IMR-90 (cell line): ENCODE results near the gene LDLRAD4. TPM values are rescaled to one million over a fixed set of nuclear protein-coding genes. Genes with fewer than 3 reads are reported as not detected.

Experiments
- ATAC-seq: fragments of 200-7000 bp; cut with Tn5 transposase; 2 replicates; pipeline ENCODE4 v1.9.1; 2020; ENCODE audit warnings: low read depth, mild to moderate bottlenecking, moderate library complexity
- BruUV-seq: library from RNA; stranded (reverse); fragments of 400-500 nt; replicated peaks from 2 replicates; lab custom pipeline; 2021; lab: Mats Ljungman, UMichigan
- CTCF ChIA-PET: fragments of 300-600 bp; formaldehyde crosslinking; extraction: SDS; loops from one replicate; lab custom pipeline; 2021; ENCODE audit warnings: antibody characterized with exemption; lab: Yijun Ruan, JAX
- POLR2A ChIA-PET: fragments of 300-600 bp; sonication (Branson Sonifier 250); formaldehyde crosslinking; loops from one replicate; lab custom pipeline; 2022; ENCODE audit warnings: antibody characterized with exemption; ENCODE audit not compliant: unreplicated experiment; lab: Charles Lee
- DNase-seq: peaks from one replicate; pipeline ENCODE4 v3.0.0; 2013
- H2AFZ ChIP-seq: replicated peaks from 2 replicates; pipeline ENCODE3; 2013; ENCODE audit warnings: low read length, mild to moderate bottlenecking; ENCODE audit not compliant: poor library complexity
- H2AK5ac ChIP-seq: 2 replicates; pipeline ENCODE4 v1.6.1; 2013; ENCODE audit warnings: low read depth, low read length, inconsistent platforms
- H2AK9ac ChIP-seq: replicated peaks from 2 replicates; pipeline ENCODE3; 2013; ENCODE audit warnings: mild to moderate bottlenecking, low read depth, low read length, moderate library complexity; ENCODE audit not compliant: poor library complexity
- H2BK120ac ChIP-seq: 2 replicates; pipeline ENCODE4 v1.6.1; 2013; ENCODE audit warnings: low read depth, low read length, inconsistent platforms
- H2BK15ac ChIP-seq: 3 replicates; pipeline ENCODE4 v1.6.1; 2013; ENCODE audit warnings: low read depth, low read length, inconsistent platforms
- H2BK20ac ChIP-seq: 2 replicates; pipeline ENCODE4 v1.6.1; 2013; ENCODE audit warnings: low read depth, mild to moderate bottlenecking, inconsistent platforms, low read length, moderate library complexity
- H2BK5ac ChIP-seq: 2 replicates; pipeline ENCODE4 v1.6.1; 2013; ENCODE audit warnings: mild to moderate bottlenecking, low read depth, low read length, inconsistent platforms; ENCODE audit not compliant: poor library complexity, severe bottlenecking
- H3K14ac ChIP-seq: replicated peaks from 2 replicates; pipeline ENCODE4 v1.6.1; 2013; ENCODE audit warnings: low read depth, low read length, inconsistent platforms
- H3K18ac ChIP-seq: 2 replicates; pipeline ENCODE4 v1.6.1; 2013; ENCODE audit warnings: low read depth, low read length, control low read depth
- H3K23ac ChIP-seq: 2 replicates; pipeline ENCODE4 v1.6.1; 2013; ENCODE audit warnings: low read depth, low read length, inconsistent platforms
- H3K27ac ChIP-seq: 2 replicates; pipeline ENCODE4 v1.5.1; 2013; ENCODE audit warnings: mild to moderate bottlenecking, control low read depth, low read length; ENCODE audit not compliant: insufficient read depth
- H3K27me3 ChIP-seq: 2 replicates; pipeline ENCODE4 v1.6.1; 2013; ENCODE audit warnings: low read length; ENCODE audit not compliant: control insufficient read depth, insufficient read depth
- H3K36me3 ChIP-seq: 2 replicates; pipeline ENCODE4 v1.6.1; 2013; ENCODE audit warnings: low read length, mixed read lengths; ENCODE audit not compliant: control insufficient read depth, insufficient read depth
- H3K4ac ChIP-seq: 2 replicates; pipeline ENCODE4 v1.6.1; 2013; ENCODE audit warnings: low read depth, low read length, inconsistent platforms
- H3K4me1 ChIP-seq: 2 replicates; pipeline ENCODE4 v1.6.1; 2013; ENCODE audit warnings: low read length, mixed read lengths; ENCODE audit not compliant: control insufficient read depth, insufficient read depth
- H3K4me2 ChIP-seq: 2 replicates; pipeline ENCODE4 v1.6.1; 2013; ENCODE audit warnings: low read depth, mild to moderate bottlenecking, control low read depth, low read length, moderate library complexity
- H3K4me3 ChIP-seq: 2 replicates; pipeline ENCODE4 v1.5.1; 2013; ENCODE audit warnings: low read depth, mild to moderate bottlenecking, control low read depth, low read length, moderate library complexity; ENCODE audit not compliant: insufficient read depth
- H3K56ac ChIP-seq: 2 replicates; pipeline ENCODE4 v1.6.1; 2013; ENCODE audit warnings: low read length, inconsistent platforms; ENCODE audit not compliant: insufficient read depth; ENCODE audit errors: extremely low read depth
- H3K79me1 ChIP-seq, 2 experiments: 2 replicates each; pipeline ENCODE4 v1.6.1; 2013; ENCODE audit warnings: low read length in 2 of 2, inconsistent platforms in 1 of 2, low read depth in 1 of 2
- H3K9ac ChIP-seq: 2 replicates; pipeline ENCODE4 v1.6.1; 2013; ENCODE audit warnings: low read depth, low read length, control low read depth
- H3K9me1 ChIP-seq: 2 replicates; pipeline ENCODE4 v1.6.1; 2013; ENCODE audit warnings: low read length, inconsistent platforms; ENCODE audit not compliant: insufficient read depth
- H3K9me3 ChIP-seq: 2 replicates; pipeline ENCODE4 v1.6.1; 2013; ENCODE audit warnings: low read length; ENCODE audit not compliant: control insufficient read depth, insufficient read depth
- H4K20me1 ChIP-seq: 2 replicates; pipeline ENCODE4 v1.6.1; 2013; ENCODE audit warnings: low read length, inconsistent platforms; ENCODE audit not compliant: insufficient read depth
- H4K5ac ChIP-seq: 2 replicates; pipeline ENCODE4 v1.6.1; 2013; ENCODE audit warnings: mild to moderate bottlenecking, low read depth, low read length, control low read depth
- H4K8ac ChIP-seq, 2 experiments: 2 replicates each; pipeline ENCODE4 v1.6.1; 2013; ENCODE audit warnings: low read depth in 2 of 2, low read length in 2 of 2, control low read depth in 1 of 2, inconsistent platforms in 1 of 2
- H4K91ac ChIP-seq: 2 replicates; pipeline ENCODE4 v1.6.1; 2013; ENCODE audit warnings: low read depth, low read length, inconsistent platforms; ENCODE audit not compliant: insufficient read depth
- BHLHE40 ChIP-seq: fragments of 150-350 bp; IDR thresholded peaks from 2 replicates; pipeline ENCODE4 v1.6.1; 2016; ENCODE audit warnings: mild to moderate bottlenecking, low read depth, low read length
- CEBPB ChIP-seq: IDR thresholded peaks from 2 replicates; pipeline ENCODE4 v1.6.1; 2012; ENCODE audit warnings: low read depth, low read length, improper control_type of control experiment
- CHD1 ChIP-seq: IDR thresholded peaks from 2 replicates; pipeline ENCODE4 v1.6.1; 2012; ENCODE audit warnings: low read depth, low read length, improper control_type of control experiment
- CTCF ChIP-seq: conservative IDR thresholded peaks from 2 replicates; pipeline ENCODE4 v1.5.1; 2012; ENCODE audit warnings: mild to moderate bottlenecking, low read depth, low read length, improper control_type of control experiment
- ELK1 ChIP-seq: fragments of 150-350 bp; IDR thresholded peaks from 2 replicates; pipeline ENCODE4 v1.6.1; 2016; ENCODE audit warnings: low read depth, mild to moderate bottlenecking, low read length, moderate library complexity, borderline replicate concordance
- FOS ChIP-seq: fragments of 150-350 bp; IDR thresholded peaks from 2 replicates; pipeline ENCODE4 v1.6.1; 2016; ENCODE audit warnings: low read depth, low read length
- MAFK ChIP-seq: IDR thresholded peaks from 2 replicates; pipeline ENCODE4 v1.6.1; 2012; ENCODE audit warnings: low read depth, low read length, improper control_type of control experiment
- MXI1 ChIP-seq: IDR thresholded peaks from 2 replicates; pipeline ENCODE4 v1.6.1; 2012; ENCODE audit warnings: low read depth, mild to moderate bottlenecking, low read length, moderate library complexity, borderline replicate concordance
- NFE2L2 ChIP-seq: fragments of 150-350 bp; IDR thresholded peaks from 2 replicates; pipeline ENCODE4 v1.6.1; 2016; ENCODE audit warnings: low read depth, mild to moderate bottlenecking, low read length
- POLR2A ChIP-seq: IDR thresholded peaks from 2 replicates; pipeline ENCODE4 v1.6.1; 2012; ENCODE audit warnings: mild to moderate bottlenecking, low read depth, low read length
- RAD21 ChIP-seq: IDR thresholded peaks from 2 replicates; pipeline ENCODE4 v1.6.1; 2012; ENCODE audit warnings: low read length, improper control_type of control experiment
- RCOR1 ChIP-seq: IDR thresholded peaks from 2 replicates; pipeline ENCODE4 v1.6.1; 2012; ENCODE audit warnings: mild to moderate bottlenecking, low read length, improper control_type of control experiment; ENCODE audit not compliant: insufficient replicate concordance
- RFX5 ChIP-seq: IDR thresholded peaks from 2 replicates; pipeline ENCODE4 v1.8.0; 2012; ENCODE audit warnings: low read depth, mild to moderate bottlenecking, low read length, moderate library complexity
- SMC3 ChIP-seq: fragments of 150-350 bp; IDR thresholded peaks from 2 replicates; pipeline ENCODE4 v1.6.1; 2016; ENCODE audit warnings: low read depth, mild to moderate bottlenecking, antibody characterized with exemption, low read length, moderate library complexity
- USF2 ChIP-seq: fragments of 150-350 bp; IDR thresholded peaks from 2 replicates; pipeline ENCODE4 v1.6.1; 2017; ENCODE audit warnings: mild to moderate bottlenecking, antibody characterized with exemption, low read length, low read depth
- WGBS, 2 experiments: methylation state at CpG; one replicate each; pipeline versions ENCODE4 v1.1.5 to v1.1.7; 2013; ENCODE audit warnings: missing lambda C conversion rate in 2 of 2; ENCODE audit not compliant: insufficient read length in 1 of 2; ENCODE audit errors: extremely low coverage in 2 of 2; 5-methylcytosine and 5-hydroxymethylcytosine counted together
- dilution Hi-C: fragments of 300-500 bp; cut with HindIII; formaldehyde crosslinking; loops from one replicate; pipeline ENCODE4 v1.14.3; 2018; ENCODE audit warnings: low sequenced_read_pairs; ENCODE audit not compliant: unreplicated experiment
- in situ Hi-C: fragments of 300-500 bp; cut with MboI; formaldehyde crosslinking; loops from 3 replicates; pipeline ENCODE4 v1.14.3; 2019; ENCODE audit warnings: low sequenced_read_pairs, inconsistent platforms, mixed read lengths
- intact Hi-C: fragments of 100-400 bp; cut with micrococcal nuclease; formaldehyde crosslinking; loops from 2 replicates; pipeline ENCODE4 v1.10.0; 2022
- polyA plus RNA-seq, 3 experiments: library from polyadenylated mRNA; depleted of rRNA; stranded (reverse); fragments of >200 nt; gene quantifications; 2 replicates each; pipeline ENCODE4 v1.2.3, GENCODE V29; 2012; ENCODE audit warnings: low replicate concordance in 1 of 3
- total RNA-seq: library from RNA; depleted of rRNA; stranded (reverse); fragments of >200 nt; gene quantifications from 2 replicates; pipeline ENCODE4 v1.2.3, GENCODE V29; 2012

LDLRAD4 gene
- total and polyA plus RNA-seq, 2 of the 4 experiments (the other 2 are of a cell fraction): not detected

- H4K5ac ChIP-seq: no peak overlapping the region
- no peak overlapping the region for H2AK5ac ChIP-seq
- 3% methylated on average over 18 of the region's 59 CpGs; no CpG with 5 or more reads in 1 of the 2 experiments for WGBS, 2 experiments
- DNase-seq: no peak
- H3K18ac ChIP-seq: no peak overlapping the region
- H3K14ac ChIP-seq: no peak overlapping the region
- ChIA-PET CTCF (interaction anchor here (1.1 to 1.2 kb wide), 5 partner anchors 57 to 413 kb away, joined by 3 to 4 read pairs (median 3); no protein-coding TSS in a partner anchor), POLR2A (no interaction called here)
- dilution Hi-C loops (no loop called here), intact Hi-C loops (loop anchor here (1.0 to 2.0 kb wide), 2 partner anchors 314 to 414 kb away; no protein-coding TSS in a partner anchor), in situ Hi-C loops (no loop called here)
- H3K56ac ChIP-seq: no peak overlapping the region
- peaks cover 62% of the 10 kb centered on the region for H3K27me3 ChIP-seq
- H3K9me1 ChIP-seq: no peaks in the 10 kb centered on the region
- no peak overlapping the region for H3K27ac ChIP-seq
- no peak overlapping the region for H2BK15ac ChIP-seq
- H3K23ac ChIP-seq: no peak overlapping the region
- H2BK20ac ChIP-seq: no peak overlapping the region
- H3K9ac ChIP-seq: no peak overlapping the region
- H3K9me3 ChIP-seq: no peaks in the 10 kb centered on the region; the same call in 1 of the 2 replicates
- H3K4me1 ChIP-seq: no peaks in the 10 kb centered on the region; the same call in 1 of the 2 replicates
- H2BK5ac ChIP-seq: no peak overlapping the region
- no peak overlapping the region for H4K91ac ChIP-seq
- H3K4me3 ChIP-seq: no peak overlapping the region; the same call in 1 of the 2 replicates
- no peaks in the 10 kb centered on the region for H3K79me1 ChIP-seq
- H2AFZ ChIP-seq: peak overlapping the region; percentile 48
- H3K36me3 ChIP-seq: no peaks in the 10 kb centered on the region
- no peak overlapping the region for H4K8ac ChIP-seq
- H3K4ac ChIP-seq: no peak overlapping the region
- BruUV-seq: no TSS peak
- H2AK9ac ChIP-seq: no peak overlapping the region
- no peak overlapping the region for H3K4me2 ChIP-seq
- no peak overlapping the region for H2BK120ac ChIP-seq
- no peaks in the 10 kb centered on the region for H4K20me1 ChIP-seq
- ATAC-seq: peak; percentile 54
- no peak for TF ChIP-seq FOS
- no peak for TF ChIP-seq SMC3
- TF ChIP-seq CEBPB: no peak
- no peak for TF ChIP-seq POLR2A
- TF ChIP-seq RAD21: no peak
- no peak for TF ChIP-seq CHD1
- TF ChIP-seq MXI1: no peak
- no peak for TF ChIP-seq RFX5
- no peak for TF ChIP-seq RCOR1
- no peak for TF ChIP-seq NFE2L2
- TF ChIP-seq BHLHE40: no peak
- no peak for TF ChIP-seq MAFK
- no peak for TF ChIP-seq USF2
- TF ChIP-seq CTCF: no peak
- no peak for TF ChIP-seq ELK1
Observed at GRCh38 chr18:13216711-13217465, 1.7 kb upstream of the LDLRAD4 start.
